GM19438 (cell line): ENCODE results near the gene GOLGA8R.
"Not testable (repeated sequence)": the region's sequence is repeated elsewhere in the genome, so short reads cannot be mapped to it uniquely, and the experiment has no call there.

Experiments used
- ATAC-seq: cut with Tn5 transposase; IDR thresholded peaks from one replicate; pipeline ENCODE4 v1.9.1; 2021; ENCODE audit warnings: low read depth; ENCODE audit not compliant: unreplicated experiment

Gene GOLGA8R

DNA sequence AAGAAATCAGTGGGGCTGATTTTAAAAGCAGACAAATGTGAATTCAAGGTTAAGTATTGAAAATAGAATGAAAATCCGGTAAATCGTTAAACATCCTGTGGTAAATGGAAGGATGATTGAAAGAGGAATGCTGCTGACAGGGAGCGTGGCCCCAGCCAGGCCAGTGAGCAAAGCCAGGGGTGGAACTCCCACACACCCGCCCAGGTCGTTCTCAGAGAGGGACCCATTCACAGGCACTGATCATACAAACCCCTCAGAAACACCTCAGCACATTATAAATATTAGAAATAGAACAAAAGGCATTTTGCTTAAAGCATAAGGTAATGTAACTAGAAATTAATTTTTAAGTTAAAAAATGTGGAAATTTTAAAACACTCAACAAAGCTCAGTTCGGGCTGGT is 59.0 kb downstream of the GOLGA8R start:
- ATAC-seq: not testable (repeated sequence)
